ENCODE data around the gene ANKRD6.

GRCh38 chr6:89468998-89469397, 36.0 kb downstream of the ANKRD6 start:
- TF ChIP-seq CTCF (IDR thresholded peaks at IDR 0.05; ENCODE audit: insufficient read depth, low read length, poor library complexity, severe bottlenecking) (no peak), EZH2phosphoT487 (conservative IDR thresholded peaks at IDR 0.05; ENCODE audit: low read length) (no peak)
